ENCODE data around the gene SEC23B.

DNA sequence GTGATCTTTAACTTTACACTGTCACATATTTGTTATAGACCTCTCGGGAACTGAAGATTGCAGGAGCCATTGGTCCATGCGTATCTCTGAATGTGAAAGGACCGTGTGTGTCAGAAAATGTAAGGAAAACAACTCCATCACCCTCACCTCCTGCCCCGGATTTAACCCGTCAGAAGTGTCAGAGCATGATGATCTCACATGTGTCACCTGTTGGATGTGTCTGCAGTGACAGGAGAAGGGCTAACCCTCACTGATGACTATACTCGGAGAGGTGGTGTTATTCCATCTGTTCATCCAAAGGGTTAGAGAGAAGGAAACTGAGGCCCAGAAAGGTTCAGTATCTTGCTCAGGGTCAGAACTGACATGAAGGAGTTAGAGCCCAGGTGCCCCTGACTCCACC, 24.9 kb downstream of the SEC23B start:
- TF ChIP-seq RAD21 (IDR thresholded peaks at IDR 0.05; ENCODE audit: low read depth) (no peak), JUND (IDR thresholded peaks at IDR 0.05) (no peak)
- TF ChIP-seq, protein P1, sequence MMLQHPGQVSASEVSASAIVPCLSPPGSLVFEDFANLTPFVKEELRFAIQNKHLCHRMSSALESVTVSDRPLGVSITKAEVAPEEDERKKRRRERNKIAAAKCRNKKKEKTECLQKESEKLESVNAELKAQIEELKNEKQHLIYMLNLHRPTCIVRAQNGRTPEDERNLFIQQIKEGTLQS (IDR thresholded peaks at IDR 0.05), result no peak
- TF ChIP-seq, protein P2, sequence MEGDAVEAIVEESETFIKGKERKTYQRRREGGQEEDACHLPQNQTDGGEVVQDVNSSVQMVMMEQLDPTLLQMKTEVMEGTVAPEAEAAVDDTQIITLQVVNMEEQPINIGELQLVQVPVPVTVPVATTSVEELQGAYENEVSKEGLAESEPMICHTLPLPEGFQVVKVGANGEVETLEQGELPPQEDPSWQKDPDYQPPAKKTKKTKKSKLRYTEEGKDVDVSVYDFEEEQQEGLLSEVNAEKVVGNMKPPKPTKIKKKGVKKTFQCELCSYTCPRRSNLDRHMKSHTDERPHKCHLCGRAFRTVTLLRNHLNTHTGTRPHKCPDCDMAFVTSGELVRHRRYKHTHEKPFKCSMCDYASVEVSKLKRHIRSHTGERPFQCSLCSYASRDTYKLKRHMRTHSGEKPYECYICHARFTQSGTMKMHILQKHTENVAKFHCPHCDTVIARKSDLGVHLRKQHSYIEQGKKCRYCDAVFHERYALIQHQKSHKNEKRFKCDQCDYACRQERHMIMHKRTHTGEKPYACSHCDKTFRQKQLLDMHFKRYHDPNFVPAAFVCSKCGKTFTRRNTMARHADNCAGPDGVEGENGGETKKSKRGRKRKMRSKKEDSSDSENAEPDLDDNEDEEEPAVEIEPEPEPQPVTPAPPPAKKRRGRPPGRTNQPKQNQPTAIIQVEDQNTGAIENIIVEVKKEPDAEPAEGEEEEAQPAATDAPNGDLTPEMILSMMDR (IDR thresholded peaks at IDR 0.05 in 2 of 3, conservative IDR thresholded peaks at IDR 0.05 in 1 of 3; ENCODE audit: borderline replicate concordance in 1 of 3, insufficient read depth in 1 of 3, low read depth in 2 of 3, low read length in 2 of 3), result no peak
